ENCODE measurements around the gene HES7. TPM values are rescaled to one million over a fixed set of nuclear protein-coding genes. Genes with fewer than 3 reads are reported as not detected.

HES7 gene
- total and polyA plus RNA-seq, 3 donors from 2014 or later: 0.25 to 0.31 TPM; not detected in 1

GRCh38 chr17:8121407-8121680 lies 2.6 kb downstream of the HES7 start:
- no peak for DNase-seq
- Histone ChIP-seq H3K27ac (no peak overlapping the region), H3K27me3 (no peaks in the 10 kb centered on the region), H3K36me3 (ENCODE audit: low read depth, missing control alignments) (no peaks in the 10 kb centered on the region), H3K9me3 (no peaks in the 10 kb centered on the region), H3K4me3 (peak overlapping the region; percentile 54 to 62), H3K4me1 (peaks cover 48% of the 10 kb centered on the region)
- TF ChIP-seq POLR2A (IDR thresholded peaks at IDR 0.05): no peak
- TF ChIP-seq CTCF (IDR thresholded peaks at IDR 0.05): no peak
- 1 to 2% methylated on average over 15 to 24 of the region's 25 CpGs for WGBS, 2 donors
- intact Hi-C loops (cut with DNase I; ENCODE audit: low total_unique reads): loop anchor here (10.0 kb wide), 1 partner anchor 63 kb away; no protein-coding TSS in a partner anchor

GRCh38 chr17:8120520-8121406 lies 3.1 kb downstream of the HES7 start:
- Histone ChIP-seq H3K9me3 (no peaks in the 10 kb centered on the region), H3K4me3 (peak overlapping the region; percentile 54 to 62), H3K27me3 (no peaks in the 10 kb centered on the region), H3K27ac (peak overlapping the region in 1 of 2 donors; percentile 25), H3K36me3 (ENCODE audit: low read depth, missing control alignments) (no peaks in the 10 kb centered on the region), H3K4me1 (peaks cover 48% of the 10 kb centered on the region)
- peak; percentile 69 for DNase-seq
- intact Hi-C loops (cut with DNase I; ENCODE audit: low total_unique reads): loop anchor here (10.0 kb wide), 1 partner anchor 64 kb away; no protein-coding TSS in a partner anchor
- TF ChIP-seq POLR2A (IDR thresholded peaks at IDR 0.05) (no peak), CTCF (IDR thresholded peaks at IDR 0.05) (peak in 1 of 3 experiments; percentile 18)
- 1% methylated on average over 40 of the region's 40 CpGs for WGBS, 2 donors

- Histone ChIP-seq H3K27ac (peak overlapping the region; percentile 69 to 81), H3K9me3 (no peaks in the 10 kb centered on the region), H3K4me1 (peaks cover 41% of the 10 kb centered on the region), H3K36me3 (ENCODE audit: low read depth, missing control alignments) (no peaks in the 10 kb centered on the region), H3K27me3 (no peaks in the 10 kb centered on the region), H3K4me3 (peak overlapping the region; percentile 55 to 62)
- TF ChIP-seq POLR2A (IDR thresholded peaks at IDR 0.05): no peak
- no peak for TF ChIP-seq CTCF (IDR thresholded peaks at IDR 0.05)
- intact Hi-C loops (cut with DNase I; ENCODE audit: low total_unique reads): loop anchor here (10.0 kb wide), 1 partner anchor 65 kb away; no protein-coding TSS in a partner anchor
- DNase-seq: peak; percentile 87
- WGBS, 2 donors: 0 to 1% methylated on average over 28 of the region's 28 CpGs
Measured at GRCh38 chr17:8119581-8120519, 4.1 kb downstream of the HES7 start.

- DNase-seq: peak; percentile 91
- Histone ChIP-seq H3K27ac (peak overlapping the region; percentile 69 to 81), H3K27me3 (no peaks in the 10 kb centered on the region), H3K9me3 (no peaks in the 10 kb centered on the region), H3K4me3 (peak overlapping the region; percentile 55 to 62), H3K36me3 (ENCODE audit: low read depth, missing control alignments) (no peaks in the 10 kb centered on the region), H3K4me1 (peaks cover 35% of the 10 kb centered on the region)
- intact Hi-C loops (cut with DNase I; ENCODE audit: low total_unique reads): no loop called here
- WGBS, 2 donors: 0 to 1% methylated on average over 32 to 38 of the region's 38 CpGs
- TF ChIP-seq POLR2A (IDR thresholded peaks at IDR 0.05): no peak
- peak; percentile 77 to 81 (median 81) for TF ChIP-seq CTCF (IDR thresholded peaks at IDR 0.05)
Measured at GRCh38 chr17:8118769-8119580, 4.9 kb downstream of the HES7 start.
